ENCODE data around the gene NEDD4L.

Gene NEDD4L

DNA sequence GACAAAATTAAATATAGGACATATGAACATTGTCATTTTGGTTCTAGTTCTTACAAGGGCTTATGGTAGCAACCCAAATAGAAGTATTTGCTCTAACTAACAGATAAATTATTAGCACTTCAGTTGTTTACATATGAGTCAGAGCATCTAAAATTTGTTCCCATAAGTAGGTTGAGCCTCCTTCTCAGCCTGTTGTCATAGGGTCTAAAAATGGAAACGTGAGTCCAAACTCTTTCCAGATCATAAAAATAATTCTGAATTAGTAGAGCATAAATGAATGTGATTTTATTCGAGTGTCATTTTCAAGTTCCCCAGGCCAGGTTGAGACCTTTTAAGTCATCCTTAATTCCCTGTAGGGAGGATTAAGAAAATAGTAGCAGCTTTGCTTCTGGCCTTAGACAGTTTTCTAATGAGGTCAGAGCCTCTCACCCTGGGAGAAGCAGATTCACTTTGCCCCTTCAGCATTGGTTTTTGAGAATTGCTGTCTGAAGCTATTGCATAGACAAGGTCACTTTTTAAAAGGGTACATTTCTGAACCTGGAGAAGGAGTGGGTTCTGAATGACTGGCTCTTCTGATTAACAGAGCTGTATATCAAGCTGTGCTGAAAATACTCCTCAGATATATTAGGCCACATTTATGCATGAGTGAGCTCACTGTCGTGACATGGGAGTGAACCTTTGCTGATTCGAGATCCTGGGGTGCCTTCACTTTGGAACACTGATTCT is 164.3 kb downstream of the NEDD4L start:
- DNase-seq (ENCODE audit: extremely low spot score): no peak
- ChIA-PET POLR2A (no interaction called here), CTCF (interaction anchor here (0.9 to 1.4 kb wide), 2 partner anchors 9 to 13 kb away, joined by 3 to 5 read pairs; no protein-coding TSS in a partner anchor)
- TF ChIP-seq, protein P1, sequence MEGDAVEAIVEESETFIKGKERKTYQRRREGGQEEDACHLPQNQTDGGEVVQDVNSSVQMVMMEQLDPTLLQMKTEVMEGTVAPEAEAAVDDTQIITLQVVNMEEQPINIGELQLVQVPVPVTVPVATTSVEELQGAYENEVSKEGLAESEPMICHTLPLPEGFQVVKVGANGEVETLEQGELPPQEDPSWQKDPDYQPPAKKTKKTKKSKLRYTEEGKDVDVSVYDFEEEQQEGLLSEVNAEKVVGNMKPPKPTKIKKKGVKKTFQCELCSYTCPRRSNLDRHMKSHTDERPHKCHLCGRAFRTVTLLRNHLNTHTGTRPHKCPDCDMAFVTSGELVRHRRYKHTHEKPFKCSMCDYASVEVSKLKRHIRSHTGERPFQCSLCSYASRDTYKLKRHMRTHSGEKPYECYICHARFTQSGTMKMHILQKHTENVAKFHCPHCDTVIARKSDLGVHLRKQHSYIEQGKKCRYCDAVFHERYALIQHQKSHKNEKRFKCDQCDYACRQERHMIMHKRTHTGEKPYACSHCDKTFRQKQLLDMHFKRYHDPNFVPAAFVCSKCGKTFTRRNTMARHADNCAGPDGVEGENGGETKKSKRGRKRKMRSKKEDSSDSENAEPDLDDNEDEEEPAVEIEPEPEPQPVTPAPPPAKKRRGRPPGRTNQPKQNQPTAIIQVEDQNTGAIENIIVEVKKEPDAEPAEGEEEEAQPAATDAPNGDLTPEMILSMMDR (IDR thresholded peaks at IDR 0.05; ENCODE audit: control extremely low read depth, extremely low read depth, low read depth, missing control alignments): no peak

DNA sequence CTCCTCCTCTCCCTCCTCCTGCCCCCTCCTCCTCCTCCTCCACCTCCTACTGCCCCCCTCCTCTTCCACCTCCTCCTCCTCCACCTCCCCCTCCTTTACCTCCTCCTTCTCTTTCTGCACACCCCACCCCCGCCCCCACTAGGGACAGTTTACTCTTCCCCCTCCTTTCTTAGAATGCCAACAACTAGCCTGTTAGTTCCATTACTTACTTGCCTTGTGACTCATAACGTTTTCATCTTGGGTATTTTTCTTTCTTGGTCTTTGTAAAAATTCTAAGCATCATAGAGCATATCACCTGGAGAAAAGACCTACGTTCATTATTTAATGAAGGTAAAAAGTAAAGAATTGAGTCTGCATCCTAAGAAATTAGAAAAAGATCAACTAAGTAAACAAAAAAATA is 165.3 kb downstream of the NEDD4L start:
- POLR2A ChIA-PET: no interaction called here
- CTCF ChIA-PET: no interaction called here
- TF ChIP-seq, protein P1 (IDR thresholded peaks at IDR 0.05; ENCODE audit: control extremely low read depth, extremely low read depth, low read depth, missing control alignments): no peak
- no peak for DNase-seq (ENCODE audit: extremely low spot score)

DNA sequence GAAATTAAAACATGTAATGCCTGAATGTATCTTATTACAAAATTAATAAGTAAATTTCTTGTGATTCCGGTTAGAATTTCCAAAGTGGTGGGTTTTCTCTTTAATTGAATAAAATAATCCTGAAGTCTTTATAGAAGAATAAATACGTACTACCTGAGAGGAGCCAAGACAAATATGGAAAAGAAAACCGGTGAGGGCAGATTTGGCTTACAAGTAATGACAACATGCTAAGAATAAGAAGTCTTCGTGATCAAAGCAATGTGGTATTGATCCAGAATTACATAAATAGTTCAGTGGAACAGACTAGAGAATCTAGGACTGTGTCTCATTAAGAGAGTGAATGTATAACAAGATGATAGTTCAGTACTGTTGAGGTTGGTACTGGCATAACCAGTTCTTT is 167.5 kb downstream of the NEDD4L start:
- TF ChIP-seq, protein P1 (IDR thresholded peaks at IDR 0.05; ENCODE audit: control extremely low read depth, extremely low read depth, low read depth, missing control alignments): no peak
- DNase-seq (ENCODE audit: extremely low spot score): no peak
- ChIA-PET POLR2A (no interaction called here), CTCF (interaction anchor here (1.2 kb wide), 1 partner anchor 553 kb away, joined by 3 read pairs; no protein-coding TSS in a partner anchor)

DNA sequence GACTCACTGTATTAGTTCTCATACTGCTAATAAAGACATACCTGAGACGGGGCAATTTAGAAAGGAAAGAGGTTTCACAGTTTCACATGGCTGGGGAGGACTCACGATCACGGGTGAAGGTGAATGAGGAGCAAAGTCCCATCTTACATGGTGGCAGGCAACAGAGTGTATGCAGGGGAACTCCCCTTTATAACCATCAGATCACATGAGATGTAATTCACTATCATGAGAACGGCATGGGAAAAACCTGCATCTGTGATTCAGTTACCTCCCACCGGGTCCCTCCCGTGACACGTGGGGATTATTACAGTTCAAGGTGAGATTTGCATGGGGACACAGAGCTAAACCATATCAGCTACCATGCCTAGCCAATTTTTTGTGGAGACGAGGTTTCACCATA is 168.2 kb downstream of the NEDD4L start:
- CTCF ChIA-PET: interaction anchor here (1.0 to 1.2 kb wide), 2 partner anchors 76 to 552 kb away, joined by 3 read pairs; no protein-coding TSS in a partner anchor

DNA sequence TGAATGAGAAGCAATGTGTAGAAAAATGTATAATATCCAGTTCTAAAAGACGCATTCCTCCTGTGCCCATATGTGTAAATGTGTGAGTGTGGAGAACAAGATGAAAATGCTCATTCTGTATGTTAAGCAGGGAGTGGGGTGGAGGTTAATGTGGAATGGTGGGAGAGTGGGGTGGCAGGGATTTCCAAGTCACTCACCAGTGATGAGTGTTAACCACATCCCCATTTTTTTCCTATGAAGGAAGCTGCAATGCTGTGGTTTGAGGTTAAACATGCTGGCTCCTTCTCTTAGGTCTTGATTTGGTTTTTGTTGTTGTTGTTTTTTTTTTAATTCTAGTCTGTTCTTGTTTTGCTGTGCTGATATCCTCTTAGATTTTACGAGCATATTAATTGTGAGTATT is 169.4 kb downstream of the NEDD4L start:
- DNase-seq (ENCODE audit: extremely low spot score): no peak
- ChIA-PET POLR2A (no interaction called here), CTCF (no interaction called here)
- TF ChIP-seq, protein P1 (IDR thresholded peaks at IDR 0.05; ENCODE audit: control extremely low read depth, extremely low read depth, low read depth, missing control alignments): no peak

More for the DNA sequence above, 168.2 kb downstream of the NEDD4L start:
- TF ChIP-seq, protein P1 (IDR thresholded peaks at IDR 0.05; ENCODE audit: control extremely low read depth, extremely low read depth, low read depth, missing control alignments): no peak
- no peak for DNase-seq (ENCODE audit: extremely low spot score)
- POLR2A ChIA-PET: no interaction called here

DNA sequence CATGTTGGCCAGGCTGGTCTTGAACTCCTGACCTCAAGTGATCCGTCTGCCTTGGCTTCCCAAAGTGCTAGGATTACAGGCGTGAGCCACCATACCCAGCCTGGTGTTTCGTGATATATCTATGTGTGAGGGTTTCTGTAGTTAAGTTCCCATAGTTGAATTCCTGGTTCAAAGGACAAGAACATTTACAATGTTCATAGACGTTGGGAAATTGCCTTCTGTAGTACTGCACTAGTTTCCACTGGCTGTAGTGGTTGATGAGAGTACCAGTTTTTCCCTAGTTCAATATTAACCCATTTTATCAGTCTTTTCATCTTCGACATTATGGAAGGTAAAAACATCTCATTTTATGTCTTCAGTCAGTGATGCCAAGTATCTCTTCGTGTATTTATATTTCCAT is 171.0 kb downstream of the NEDD4L start:
- DNase-seq (ENCODE audit: extremely low spot score): no peak
- TF ChIP-seq, protein P1 (IDR thresholded peaks at IDR 0.05; ENCODE audit: control extremely low read depth, extremely low read depth, low read depth, missing control alignments): no peak
- ChIA-PET POLR2A (no interaction called here), CTCF (interaction anchor here (1.1 to 1.2 kb wide), 2 partner anchors 12 to 33 kb away, joined by 3 to 9 read pairs; no protein-coding TSS in a partner anchor)
